Sigmoid colon (tissue), 4 donors: Measurements from ENCODE around the gene PRCC.

Experiments
- EP300 ChIP-seq, 4 donors: sonication (generic); formaldehyde crosslinking; IDR thresholded peaks; one replicate each; pipeline ENCODE4 v1.6.1; 2017; ENCODE audit warnings: antibody characterized with exemption in 4 of 4
- POLR2A ChIP-seq, 2 donors: fragments of 450-650 bp; IDR thresholded peaks; one replicate each; pipeline ENCODE4 v1.6.1; 2016; ENCODE audit warnings: antibody characterized with exemption in 2 of 2, mild to moderate bottlenecking in 2 of 2, moderate library complexity in 2 of 2
- TF ChIP-seq, protein P1 (sequence below), 4 experiments: fragments of 450-650 bp in 3 of 4; fragments of 200-600 bp in 1 of 4; IDR thresholded peaks; one replicate each; pipeline ENCODE4 v1.5.1; 2016 to 2019; ENCODE audit warnings: antibody characterized with exemption in 4 of 4, mild to moderate bottlenecking in 3 of 4, moderate library complexity in 2 of 4

DNA sequence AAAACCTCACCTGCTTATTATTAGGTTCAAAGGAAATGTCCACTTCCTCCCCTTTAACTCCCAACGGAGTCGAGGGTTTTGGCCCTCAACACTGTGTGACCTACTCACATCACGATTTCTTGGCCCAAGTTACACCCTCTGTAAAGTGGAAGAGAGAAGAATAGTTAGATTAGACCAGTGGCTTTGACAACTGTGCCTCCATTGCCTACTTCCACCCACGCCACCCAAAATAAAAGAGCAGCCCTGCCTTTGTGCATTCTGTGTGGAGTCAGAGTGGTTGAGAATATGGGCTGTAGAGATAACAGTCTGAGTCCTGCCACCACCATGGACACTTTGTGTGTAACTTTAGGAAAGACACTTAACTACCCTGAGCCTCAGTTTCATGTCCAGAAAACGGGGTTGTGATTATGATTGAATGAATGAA is 11.8 kb upstream of the PRCC start:
- TF ChIP-seq, protein P1, sequence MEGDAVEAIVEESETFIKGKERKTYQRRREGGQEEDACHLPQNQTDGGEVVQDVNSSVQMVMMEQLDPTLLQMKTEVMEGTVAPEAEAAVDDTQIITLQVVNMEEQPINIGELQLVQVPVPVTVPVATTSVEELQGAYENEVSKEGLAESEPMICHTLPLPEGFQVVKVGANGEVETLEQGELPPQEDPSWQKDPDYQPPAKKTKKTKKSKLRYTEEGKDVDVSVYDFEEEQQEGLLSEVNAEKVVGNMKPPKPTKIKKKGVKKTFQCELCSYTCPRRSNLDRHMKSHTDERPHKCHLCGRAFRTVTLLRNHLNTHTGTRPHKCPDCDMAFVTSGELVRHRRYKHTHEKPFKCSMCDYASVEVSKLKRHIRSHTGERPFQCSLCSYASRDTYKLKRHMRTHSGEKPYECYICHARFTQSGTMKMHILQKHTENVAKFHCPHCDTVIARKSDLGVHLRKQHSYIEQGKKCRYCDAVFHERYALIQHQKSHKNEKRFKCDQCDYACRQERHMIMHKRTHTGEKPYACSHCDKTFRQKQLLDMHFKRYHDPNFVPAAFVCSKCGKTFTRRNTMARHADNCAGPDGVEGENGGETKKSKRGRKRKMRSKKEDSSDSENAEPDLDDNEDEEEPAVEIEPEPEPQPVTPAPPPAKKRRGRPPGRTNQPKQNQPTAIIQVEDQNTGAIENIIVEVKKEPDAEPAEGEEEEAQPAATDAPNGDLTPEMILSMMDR (IDR thresholded peaks at IDR 0.05): no peak
- TF ChIP-seq EP300 (IDR thresholded peaks at IDR 0.05): no peak
- no peak for TF ChIP-seq POLR2A (IDR thresholded peaks at IDR 0.05)
